H1 (cell line): ENCODE measurements around the gene R3HDM2. TPM values are rescaled to one million over a fixed set of nuclear protein-coding genes. Genes with fewer than 3 reads are reported as not detected.

Source experiments
- CHD7 ChIP-seq: fragments of 300-600 bp; sonication (generic); IDR thresholded peaks from 2 replicates; pipeline ENCODE4 v1.7.1; 2012; ENCODE audit warnings: low read length, moderate library complexity, mild to moderate bottlenecking, inconsistent platforms; ENCODE audit not compliant: insufficient replicate concordance
- NANOG ChIP-seq: IDR thresholded peaks from 2 replicates; pipeline ENCODE4 v1.6.1; 2011; ENCODE audit warnings: low read length, low read depth, mild to moderate bottlenecking, inconsistent platforms; ENCODE audit not compliant: insufficient read depth, poor library complexity, severe bottlenecking
- POU5F1 ChIP-seq: IDR thresholded peaks from 2 replicates; pipeline ENCODE4 v1.6.1; 2011; ENCODE audit warnings: low read depth, mild to moderate bottlenecking, low read length, moderate library complexity
- RNF2 ChIP-seq: fragments of 200-900, 300-1000 bp; sonication (generic); IDR thresholded peaks from 2 replicates; pipeline ENCODE4 v1.7.1; 2016; ENCODE audit warnings: borderline replicate concordance, low read depth, mild to moderate bottlenecking, antibody characterized with exemption, low read length; ENCODE audit not compliant: poor library complexity, severe bottlenecking; ENCODE audit errors: missing control alignments
- RXRA ChIP-seq: IDR thresholded peaks from 2 replicates; pipeline ENCODE4 v1.6.1; 2011; ENCODE audit warnings: low read depth, mild to moderate bottlenecking, low read length, moderate library complexity; ENCODE audit not compliant: insufficient read depth
- polyA plus RNA-seq, 7 experiments: library from polyadenylated mRNA; depleted of rRNA in 3 of 7; stranded (reverse) in 5 of 7; unstranded in 2 of 7; fragments of >200 nt in 5 of 7; fragments of 200-250 nt in 2 of 7; gene quantifications; 1 replicate in 5 of 7; 2 replicates in 1 of 7; 4 replicates in 1 of 7; pipeline versions ENCODE4 v1.2.1 to v1.2.3, GENCODE V29; 2011 to 2013; ENCODE audit warnings: missing spikeins in 2 of 7, mixed read lengths in 2 of 7
- total RNA-seq: library from RNA; stranded (reverse); fragmentation: NEBNext Ultra II Directional; extraction: Animal tissue kit (Norgen Biotek cat#: 25700); gene quantifications from 2 replicates; pipeline ENCODE4 v1.2.1, GENCODE V29; 2021

The R3HDM2 gene
- total and polyA plus RNA-seq, 2 of the 8 experiments (the other 6 are each of a cell fraction or from before 2014, with no cell fraction given): 25.6 to 27.0 TPM

- no peak for TF ChIP-seq RXRA
- no peak for TF ChIP-seq CHD7
- no peak for TF ChIP-seq POU5F1
- TF ChIP-seq NANOG: no peak
- no peak for TF ChIP-seq RNF2
These were observed 60.1 kb downstream of the R3HDM2 start (continued) for GRCh38 chr12:57370696-57371095.
